Fibroblast of lung (primary cell): ENCODE measurements around the gene PRSS23.

Source experiments
- CTCF ChIP-seq, 2 donors: IDR thresholded peaks in 1 of 2; conservative IDR thresholded peaks in 1 of 2; 1 replicate in 1 of 2; 2 replicates in 1 of 2; pipeline ENCODE4 v1.5.1; 2011 to 2012; ENCODE audit warnings: low read length in 2 of 2, control low read depth in 1 of 2, inconsistent platforms in 1 of 2, low read depth in 1 of 2, mild to moderate bottlenecking in 1 of 2
- EZH2 ChIP-seq: IDR thresholded peaks from 2 replicates; pipeline ENCODE4 v1.5.1; 2012; ENCODE audit warnings: low read length, control low read depth, mild to moderate bottlenecking; ENCODE audit errors: missing control alignments

- TF ChIP-seq CTCF (conservative IDR thresholded peaks at IDR 0.05 in 1 of 2, IDR thresholded peaks at IDR 0.05 in 1 of 2; ENCODE audit: low read depth in 1 of 2, low read length in 2 of 2) (no peak), EZH2 (no peak)
Observed at GRCh38 chr11:86782742-86783141, 17.6 kb upstream of the PRSS23 start.
